Measurements from ENCODE around the gene ANTXR2.
A peak's percentile ranks its signal among the peaks of the same experiment; 100 is the strongest.

ANTXR2 gene

GRCh38 chr4:79917246-79917645 is 155.8 kb downstream of the ANTXR2 start:
- no peaks in the 10 kb centered on the region for H3K27me3 ChIP-seq (ENCODE audit: insufficient read depth, poor library complexity, severe bottlenecking)
- TF ChIP-seq CTCF (IDR thresholded peaks at IDR 0.05; ENCODE audit: insufficient read depth, low read length) (peak; percentile 75), SPI1 (IDR thresholded peaks at IDR 0.05; ENCODE audit: borderline replicate concordance, low read depth) (no peak)
- DNase-seq (ENCODE audit: low read depth in 1 of 2, low spot score in 1 of 2) = peak; percentile 14 to 58

GRCh38 chr4:79915246-79915645 is 157.8 kb downstream of the ANTXR2 start:
- Histone ChIP-seq H3K4me3 (replicated peaks; ENCODE audit: insufficient read depth, low read length) (no peak overlapping the region), H3K27ac (replicated peaks) (no peak overlapping the region), H3K27me3 (ENCODE audit: insufficient read depth, poor library complexity, severe bottlenecking) (no peaks in the 10 kb centered on the region)
- DNase-seq (ENCODE audit: low read depth in 1 of 2, low spot score in 1 of 2) = no peak
- TF ChIP-seq REST (IDR thresholded peaks at IDR 0.05; ENCODE audit: insufficient replicate concordance, low read depth) = no peak
- no peak for TF ChIP-seq CTCF (IDR thresholded peaks at IDR 0.05; ENCODE audit: insufficient read depth, low read length)
- no peak for TF ChIP-seq GABPA (IDR thresholded peaks at IDR 0.05; ENCODE audit: low read depth)
- no peak for TF ChIP-seq POLR2AphosphoS5 (IDR thresholded peaks at IDR 0.05; ENCODE audit: low read depth)
- no peak for TF ChIP-seq SPI1 (IDR thresholded peaks at IDR 0.05; ENCODE audit: borderline replicate concordance, low read depth)

More at GRCh38 chr4:79917246-79917645, 155.8 kb downstream of the ANTXR2 start:
- no peak overlapping the region for H3K4me3 ChIP-seq (replicated peaks; ENCODE audit: insufficient read depth, low read length)
- no peak overlapping the region for H3K27ac ChIP-seq (replicated peaks)

GRCh38 chr4:79913581-79913980 is 159.4 kb downstream of the ANTXR2 start:
- no peak for TF ChIP-seq GABPA (IDR thresholded peaks at IDR 0.05; ENCODE audit: low read depth)
- no peak for TF ChIP-seq REST (IDR thresholded peaks at IDR 0.05; ENCODE audit: insufficient replicate concordance, low read depth)
- TF ChIP-seq CTCF (IDR thresholded peaks at IDR 0.05; ENCODE audit: insufficient read depth, low read length) = no peak
- no peak for TF ChIP-seq POLR2AphosphoS5 (IDR thresholded peaks at IDR 0.05; ENCODE audit: low read depth)
- TF ChIP-seq SPI1 (IDR thresholded peaks at IDR 0.05; ENCODE audit: borderline replicate concordance, low read depth) = no peak
- H3K4me3 ChIP-seq (replicated peaks; ENCODE audit: insufficient read depth, low read length) = no peak overlapping the region
- no peaks in the 10 kb centered on the region for H3K27me3 ChIP-seq (ENCODE audit: insufficient read depth, poor library complexity, severe bottlenecking)
- peak in 1 of 2 experiments; percentile 32 for DNase-seq (ENCODE audit: low read depth in 1 of 2, low spot score in 1 of 2)
- H3K27ac ChIP-seq (replicated peaks) = no peak overlapping the region

- no peaks in the 10 kb centered on the region for H3K27me3 ChIP-seq (ENCODE audit: insufficient read depth, poor library complexity, severe bottlenecking)
- H3K27ac ChIP-seq (replicated peaks) = no peak overlapping the region
- no peak for TF ChIP-seq POLR2AphosphoS5 (IDR thresholded peaks at IDR 0.05; ENCODE audit: low read depth)
- TF ChIP-seq REST (IDR thresholded peaks at IDR 0.05; ENCODE audit: insufficient replicate concordance, low read depth) = no peak
- TF ChIP-seq GABPA (IDR thresholded peaks at IDR 0.05; ENCODE audit: low read depth) = no peak
- TF ChIP-seq SPI1 (IDR thresholded peaks at IDR 0.05; ENCODE audit: borderline replicate concordance, low read depth) = no peak
- no peak for TF ChIP-seq CTCF (IDR thresholded peaks at IDR 0.05; ENCODE audit: insufficient read depth, low read length)
- H3K4me3 ChIP-seq (replicated peaks; ENCODE audit: insufficient read depth, low read length) = no peak overlapping the region
- peak in 1 of 2 experiments; percentile 49 for DNase-seq (ENCODE audit: low read depth in 1 of 2, low spot score in 1 of 2)
These were observed 166.0 kb downstream of the ANTXR2 start for GRCh38 chr4:79907001-79907400.
